Measurements from ENCODE around the gene PPP1R1C. TPM values are rescaled to one million over a fixed set of nuclear protein-coding genes. Genes with fewer than 3 reads are reported as not detected.

PPP1R1C gene
- total RNA-seq, 2 donors from 2014 or later, result 5.9 to 9.1 TPM

- 67% methylated on average over 7 of the region's 7 CpGs for WGBS
- Histone ChIP-seq H3K27me3 (replicated peaks; ENCODE audit: insufficient read depth) (no peaks in the 10 kb centered on the region), H3K36me3 (no peaks in the 10 kb centered on the region), H3K27ac (no peak overlapping the region), H3K9me3 (no peaks in the 10 kb centered on the region), H3K4me1 (replicated peaks) (no peaks in the 10 kb centered on the region), H3K4me3 (no peak overlapping the region)
- intact Hi-C loops (cut with DNase I), result no loop called here
- no peak for DNase-seq (ENCODE audit: low spot score)
- TF ChIP-seq CTCF (IDR thresholded peaks at IDR 0.05) (no peak), POLR2A (IDR thresholded peaks at IDR 0.05) (no peak), POLR2AphosphoS5 (IDR thresholded peaks at IDR 0.05) (no peak)
These were observed 2.7 kb downstream of the PPP1R1C start for GRCh38 chr2:181988154-181988924.

DNA sequence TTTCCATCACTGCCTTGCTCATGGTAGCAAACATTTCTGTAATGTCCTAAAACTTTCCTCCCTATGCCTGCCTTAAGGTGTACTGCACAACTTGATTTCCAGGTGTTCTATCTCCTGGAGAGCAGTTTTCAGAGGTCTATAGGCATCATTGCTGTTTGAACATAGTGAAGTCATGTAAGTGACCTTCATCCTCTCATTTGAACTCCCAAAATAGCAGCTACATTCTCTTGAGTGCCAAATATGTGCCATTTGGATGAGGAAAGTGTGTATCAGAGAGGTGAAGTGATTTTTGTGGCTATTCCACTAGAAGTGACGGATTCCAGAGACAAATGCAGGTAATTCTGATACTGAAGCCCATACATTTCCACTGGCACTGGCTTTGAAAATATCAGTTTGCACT is 3.4 kb downstream of the PPP1R1C start:
- WGBS, result 92% methylated on average over 1 of the region's 1 CpG
- no peak overlapping the region for H3K4me3 ChIP-seq
- no peaks in the 10 kb centered on the region for H3K9me3 ChIP-seq
- intact Hi-C loops (cut with DNase I), result no loop called here
- H3K27ac ChIP-seq, result no peak overlapping the region
- TF ChIP-seq CTCF (IDR thresholded peaks at IDR 0.05) (no peak), POLR2AphosphoS5 (IDR thresholded peaks at IDR 0.05) (no peak), POLR2A (IDR thresholded peaks at IDR 0.05) (no peak)
- DNase-seq (ENCODE audit: low spot score), result no peak
- H3K4me1 ChIP-seq (replicated peaks), result no peaks in the 10 kb centered on the region
- no peaks in the 10 kb centered on the region for H3K27me3 ChIP-seq (replicated peaks; ENCODE audit: insufficient read depth)
- H3K36me3 ChIP-seq, result no peaks in the 10 kb centered on the region

GRCh38 chr2:181991171-181991885 is 5.7 kb downstream of the PPP1R1C start:
- no peak for DNase-seq (ENCODE audit: low spot score)
- Histone ChIP-seq H3K27ac (no peak overlapping the region), H3K4me3 (no peak overlapping the region), H3K9me3 (no peaks in the 10 kb centered on the region), H3K27me3 (replicated peaks; ENCODE audit: insufficient read depth) (no peaks in the 10 kb centered on the region), H3K4me1 (replicated peaks) (no peaks in the 10 kb centered on the region), H3K36me3 (no peaks in the 10 kb centered on the region)
- 92% methylated on average over 2 of the region's 2 CpGs for WGBS
- TF ChIP-seq CTCF (IDR thresholded peaks at IDR 0.05) (no peak), POLR2AphosphoS5 (IDR thresholded peaks at IDR 0.05) (no peak), POLR2A (IDR thresholded peaks at IDR 0.05) (no peak)
- intact Hi-C loops (cut with DNase I), result no loop called here

DNA sequence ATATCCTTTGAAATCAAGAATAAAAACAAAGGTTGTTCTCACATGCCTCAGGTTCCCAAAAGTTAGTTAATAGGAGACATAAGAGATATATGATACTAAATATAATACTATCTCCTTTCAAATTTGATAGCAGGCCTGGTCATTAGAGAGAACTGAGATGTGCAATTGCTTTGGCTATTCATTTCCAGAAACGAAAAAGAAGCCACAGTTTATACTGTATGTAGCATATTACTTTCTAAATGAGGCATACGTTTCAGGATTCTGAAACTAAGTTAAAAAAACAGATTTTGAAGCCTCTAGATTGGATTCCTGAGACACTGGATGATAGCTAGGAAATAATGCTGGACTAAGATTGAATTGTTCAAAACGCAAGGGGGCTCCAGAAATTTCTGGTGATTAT is 7.1 kb downstream of the PPP1R1C start:
- no peak for DNase-seq (ENCODE audit: low spot score)
- H3K9me3 ChIP-seq, result no peaks in the 10 kb centered on the region
- intact Hi-C loops (cut with DNase I), result no loop called here
- H3K4me1 ChIP-seq (replicated peaks), result no peaks in the 10 kb centered on the region
- no peak overlapping the region for H3K4me3 ChIP-seq
- H3K36me3 ChIP-seq, result no peaks in the 10 kb centered on the region
- TF ChIP-seq POLR2A (IDR thresholded peaks at IDR 0.05), result no peak
- no peak for TF ChIP-seq CTCF (IDR thresholded peaks at IDR 0.05)
- TF ChIP-seq POLR2AphosphoS5 (IDR thresholded peaks at IDR 0.05), result no peak
- H3K27ac ChIP-seq, result no peak overlapping the region
- 83% methylated on average over 3 of the region's 3 CpGs for WGBS
- no peaks in the 10 kb centered on the region for H3K27me3 ChIP-seq (replicated peaks; ENCODE audit: insufficient read depth)

All from prostate gland (tissue), 2 donors.